Measurements from ENCODE around the gene INPP5D. TPM values are rescaled to one million over a fixed set of nuclear protein-coding genes. Genes with fewer than 3 reads are reported as not detected.

The INPP5D gene
- total RNA-seq, 2 donors from 2014 or later, result 0.66 to 3.0 TPM

GRCh38 chr2:233047206-233047605, 12.9 kb upstream of the INPP5D start:
- Mint-ChIP-seq H3K36me3 (ENCODE audit: low read depth) (no peaks in the 10 kb centered on the region), H3K4me3 (no peak overlapping the region), H3K27me3 (ENCODE audit: insufficient read depth) (peaks cover 22% of the 10 kb centered on the region), H3K4me1 (peaks cover 22% of the 10 kb centered on the region), H3K9me3 (no peaks in the 10 kb centered on the region), H3K27ac (no peak overlapping the region)
- WGBS, 2 experiments (ENCODE audit: insufficient coverage in 1 of 2, insufficient read length in 1 of 2), result 95 to 100% methylated on average over 2 to 3 of the region's 3 CpGs
- H3K27me3 ChIP-seq (ENCODE audit: control insufficient read depth, insufficient read depth, low read length, poor library complexity, severe bottlenecking), result peaks cover 11% of the 10 kb centered on the region
- H3K9me3 ChIP-seq (ENCODE audit: control insufficient read depth, low read length), result no peaks in the 10 kb centered on the region
- no peak for DNase-seq
- H3K27ac ChIP-seq (ENCODE audit: low read depth, low read length), result no peak overlapping the region
- H3K9ac ChIP-seq (ENCODE audit: extremely low read depth, low read length, poor library complexity, severe bottlenecking), result no peak overlapping the region
- no peaks in the 10 kb centered on the region for H3K4me1 ChIP-seq (ENCODE audit: control insufficient read depth, insufficient read depth, low read length)
- no peaks in the 10 kb centered on the region for H3K36me3 ChIP-seq (ENCODE audit: control insufficient read depth, insufficient read depth, low read length)
- TF ChIP-seq CTCF (conservative IDR thresholded peaks at IDR 0.05), result no peak
- H3K4me3 ChIP-seq (ENCODE audit: low read length), result no peak overlapping the region

GRCh38 chr2:233047667-233048066, 12.5 kb upstream of the INPP5D start:
- Histone ChIP-seq H3K27ac (ENCODE audit: low read depth, low read length) (no peak overlapping the region), H3K9ac (ENCODE audit: extremely low read depth, low read length, poor library complexity, severe bottlenecking) (no peak overlapping the region), H3K27me3 (ENCODE audit: control insufficient read depth, insufficient read depth, low read length, poor library complexity, severe bottlenecking) (peaks cover 13% of the 10 kb centered on the region), H3K4me3 (ENCODE audit: low read length) (no peak overlapping the region), H3K9me3 (ENCODE audit: control insufficient read depth, low read length) (no peaks in the 10 kb centered on the region), H3K36me3 (ENCODE audit: control insufficient read depth, insufficient read depth, low read length) (no peaks in the 10 kb centered on the region), H3K4me1 (ENCODE audit: control insufficient read depth, insufficient read depth, low read length) (no peaks in the 10 kb centered on the region)
- DNase-seq, result peak; percentile 39
- no peak for TF ChIP-seq CTCF (conservative IDR thresholded peaks at IDR 0.05)
- no peak overlapping the region for H3K27ac Mint-ChIP-seq
- H3K27me3 Mint-ChIP-seq (ENCODE audit: insufficient read depth), result peaks cover 22% of the 10 kb centered on the region
- WGBS, 2 experiments (ENCODE audit: insufficient coverage in 1 of 2, insufficient read length in 1 of 2), result 84 to 86% methylated on average over 6 to 9 of the region's 9 CpGs
- H3K36me3 Mint-ChIP-seq (ENCODE audit: low read depth), result no peaks in the 10 kb centered on the region
- no peak overlapping the region for H3K4me3 Mint-ChIP-seq
- H3K4me1 Mint-ChIP-seq, result peaks cover 22% of the 10 kb centered on the region
- H3K9me3 Mint-ChIP-seq, result no peaks in the 10 kb centered on the region

- Mint-ChIP-seq H3K9me3 (no peaks in the 10 kb centered on the region), H3K4me1 (peaks cover 23% of the 10 kb centered on the region), H3K27ac (no peak overlapping the region), H3K36me3 (ENCODE audit: low read depth) (no peaks in the 10 kb centered on the region), H3K27me3 (ENCODE audit: insufficient read depth) (peaks cover 22% of the 10 kb centered on the region), H3K4me3 (no peak overlapping the region)
- H3K36me3 ChIP-seq (ENCODE audit: control insufficient read depth, insufficient read depth, low read length), result no peaks in the 10 kb centered on the region
- H3K4me1 ChIP-seq (ENCODE audit: control insufficient read depth, insufficient read depth, low read length), result no peaks in the 10 kb centered on the region
- H3K9ac ChIP-seq (ENCODE audit: extremely low read depth, low read length, poor library complexity, severe bottlenecking), result no peak overlapping the region
- H3K4me3 ChIP-seq (ENCODE audit: low read length), result no peak overlapping the region
- peak; percentile 40 for DNase-seq
- TF ChIP-seq CTCF (conservative IDR thresholded peaks at IDR 0.05), result no peak
- no peak overlapping the region for H3K27ac ChIP-seq (ENCODE audit: low read depth, low read length)
- 77 to 85% methylated on average over 5 to 10 of the region's 10 CpGs for WGBS, 2 experiments (ENCODE audit: insufficient coverage in 1 of 2, insufficient read length in 1 of 2)
- no peaks in the 10 kb centered on the region for H3K9me3 ChIP-seq (ENCODE audit: control insufficient read depth, low read length)
- H3K27me3 ChIP-seq (ENCODE audit: control insufficient read depth, insufficient read depth, low read length, poor library complexity, severe bottlenecking), result peaks cover 13% of the 10 kb centered on the region
Measured at GRCh38 chr2:233048569-233049193, 11.5 kb upstream of the INPP5D start.
